Skin epidermis (tissue), 12 donors: Measurements from ENCODE around the gene TMCC2.
A peak's percentile ranks its signal among the peaks of the same experiment; 100 is the strongest.
"Not testable (repeated sequence)": the region's sequence is repeated elsewhere in the genome, so short reads cannot be mapped to it uniquely, and the experiment has no call there.

ENCODE experiments used
- H3K27ac ChIP-seq, 21 experiments: fragments of 200-600 bp; sonication (generic) in 11 of 21; one replicate each; pipeline ENCODE4 v1.5.0; 2020; ENCODE audit warnings: mild to moderate bottlenecking in 3 of 21, inconsistent platforms in 2 of 21, moderate library complexity in 2 of 21
- H3K4me3 ChIP-seq, 7 experiments: fragments of 200-600 bp; sonication (generic) in 2 of 7; one replicate each; pipeline ENCODE4 v1.5.0; 2020; ENCODE audit warnings: inconsistent platforms in 2 of 7, mild to moderate bottlenecking in 2 of 7, moderate library complexity in 1 of 7

Gene TMCC2

GRCh38 chr1:205293350-205294074 is 65.8 kb downstream of the TMCC2 start:
- no peak overlapping the region for H3K4me3 ChIP-seq
- H3K27ac ChIP-seq = peak overlapping the region in 17 of 21 experiments; percentile 3 to 82 (median 57)

- peak overlapping the region in 17 of 21 experiments; percentile 22 to 82 (median 63) for H3K27ac ChIP-seq
Observed at GRCh38 chr1:205294175-205294917, 66.6 kb downstream of the TMCC2 start.

GRCh38 chr1:205294934-205295333 is 67.2 kb downstream of the TMCC2 start:
- Histone ChIP-seq H3K27ac (peak overlapping the region in 15 of 21 experiments; percentile 9 to 82 (median 63)), H3K4me3 (no peak overlapping the region)

More at GRCh38 chr1:205294175-205294917, 66.6 kb downstream of the TMCC2 start:
- no peak overlapping the region for H3K4me3 ChIP-seq

- peak overlapping the region in 2 of 21 experiments; percentile 50 to 82 for H3K27ac ChIP-seq
- no peak overlapping the region for H3K4me3 ChIP-seq
Observed at GRCh38 chr1:205296154-205296553, 68.4 kb downstream of the TMCC2 start.

- H3K4me3 ChIP-seq = not testable (repeated sequence)
- peak overlapping the region in 9 of 21 experiments; percentile 13 to 80 (median 69) for H3K27ac ChIP-seq
Observed at GRCh38 chr1:205297546-205298177, 69.9 kb downstream of the TMCC2 start.

GRCh38 chr1:205298191-205298994 is 70.6 kb downstream of the TMCC2 start:
- no peak overlapping the region for H3K4me3 ChIP-seq
- H3K27ac ChIP-seq = peak overlapping the region in 11 of 21 experiments; percentile 18 to 80 (median 56)

- Histone ChIP-seq H3K4me3 (no peak overlapping the region), H3K27ac (peak overlapping the region in 1 of 21 experiments; percentile 20)
Observed at GRCh38 chr1:205300149-205300548, 72.4 kb downstream of the TMCC2 start.

GRCh38 chr1:205301205-205301821 is 73.6 kb downstream of the TMCC2 start:
- Histone ChIP-seq H3K4me3 (no peak overlapping the region), H3K27ac (peak overlapping the region in 10 of 21 experiments; percentile 31 to 75 (median 56))

GRCh38 chr1:205301842-205302588 is 74.3 kb downstream of the TMCC2 start:
- Histone ChIP-seq H3K4me3 (no peak overlapping the region), H3K27ac (peak overlapping the region in 10 of 21 experiments; percentile 31 to 75 (median 56))

- Histone ChIP-seq H3K4me3 (no peak overlapping the region), H3K27ac (no peak overlapping the region)
Observed at GRCh38 chr1:205303247-205303888, 75.6 kb downstream of the TMCC2 start.

GRCh38 chr1:205304046-205304694 is 76.4 kb downstream of the TMCC2 start:
- Histone ChIP-seq H3K4me3 (no peak overlapping the region), H3K27ac (no peak overlapping the region)

- no peak overlapping the region for H3K27ac ChIP-seq
- no peak overlapping the region for H3K4me3 ChIP-seq
Observed at GRCh38 chr1:205304695-205305070, 76.9 kb downstream of the TMCC2 start.

GRCh38 chr1:205306929-205307566 is 79.3 kb downstream of the TMCC2 start:
- Histone ChIP-seq H3K4me3 (no peak overlapping the region), H3K27ac (peak overlapping the region in 1 of 21 experiments; percentile 10)

GRCh38 chr1:205309741-205310140 is 82.0 kb downstream of the TMCC2 start:
- H3K4me3 ChIP-seq = no peak overlapping the region
- H3K27ac ChIP-seq = peak overlapping the region in 9 of 21 experiments; percentile 14 to 78 (median 54)

- H3K4me3 ChIP-seq = no peak overlapping the region
- peak overlapping the region in 13 of 21 experiments; percentile 3 to 78 (median 54) for H3K27ac ChIP-seq
Observed at GRCh38 chr1:205310976-205311704, 83.4 kb downstream of the TMCC2 start.

GRCh38 chr1:205312866-205313562 is 85.3 kb downstream of the TMCC2 start:
- Histone ChIP-seq H3K27ac (peak overlapping the region in 17 of 21 experiments; percentile 37 to 84 (median 71)), H3K4me3 (peak overlapping the region in 1 of 7 experiments; percentile 18)
